ENCODE results near the gene OR2T8. TPM values are rescaled to one million over a fixed set of nuclear protein-coding genes. Genes with fewer than 3 reads are reported as not detected.

Gene OR2T8
- total RNA-seq, 1 donor from 2014 or later, result not detected

GRCh38 chr1:247953408-247953807, 33.4 kb downstream of the OR2T8 start:
- no peak overlapping the region for H3K4me3 Mint-ChIP-seq (ENCODE audit: unreplicated experiment)
- H3K27ac Mint-ChIP-seq (ENCODE audit: unreplicated experiment), result no peak overlapping the region
- no peak for DNase-seq (ENCODE audit: low spot score)
- no peaks in the 10 kb centered on the region for H3K36me3 Mint-ChIP-seq (ENCODE audit: low read depth, unreplicated experiment)
- no peaks in the 10 kb centered on the region for H3K4me1 Mint-ChIP-seq (ENCODE audit: unreplicated experiment)
- no peak for TF ChIP-seq CTCF (IDR thresholded peaks at IDR 0.05; ENCODE audit: unreplicated experiment)
- H3K27me3 Mint-ChIP-seq (ENCODE audit: unreplicated experiment), result no peaks in the 10 kb centered on the region
- peaks cover 14% of the 10 kb centered on the region for H3K9me3 Mint-ChIP-seq (ENCODE audit: unreplicated experiment)

- Mint-ChIP-seq H3K4me3 (ENCODE audit: unreplicated experiment) (no peak overlapping the region), H3K4me1 (ENCODE audit: unreplicated experiment) (no peaks in the 10 kb centered on the region), H3K27me3 (ENCODE audit: unreplicated experiment) (no peaks in the 10 kb centered on the region), H3K9me3 (ENCODE audit: unreplicated experiment) (peaks cover 17% of the 10 kb centered on the region), H3K27ac (ENCODE audit: unreplicated experiment) (no peak overlapping the region), H3K36me3 (ENCODE audit: low read depth, unreplicated experiment) (no peaks in the 10 kb centered on the region)
- TF ChIP-seq CTCF (IDR thresholded peaks at IDR 0.05; ENCODE audit: unreplicated experiment), result no peak
- no peak for DNase-seq (ENCODE audit: low spot score)
Measured at GRCh38 chr1:247961791-247962190, 41.7 kb downstream of the OR2T8 start.

GRCh38 chr1:247962911-247963588, 43.0 kb downstream of the OR2T8 start:
- TF ChIP-seq CTCF (IDR thresholded peaks at IDR 0.05; ENCODE audit: unreplicated experiment), result no peak
- no peak overlapping the region for H3K27ac Mint-ChIP-seq (ENCODE audit: unreplicated experiment)
- no peak overlapping the region for H3K4me3 Mint-ChIP-seq (ENCODE audit: unreplicated experiment)
- no peaks in the 10 kb centered on the region for H3K4me1 Mint-ChIP-seq (ENCODE audit: unreplicated experiment)
- DNase-seq (ENCODE audit: low spot score), result no peak
- peaks cover 21% of the 10 kb centered on the region for H3K9me3 Mint-ChIP-seq (ENCODE audit: unreplicated experiment)
- H3K27me3 Mint-ChIP-seq (ENCODE audit: unreplicated experiment), result no peaks in the 10 kb centered on the region
- no peaks in the 10 kb centered on the region for H3K36me3 Mint-ChIP-seq (ENCODE audit: low read depth, unreplicated experiment)

- Mint-ChIP-seq H3K4me3 (ENCODE audit: unreplicated experiment) (no peak within 1 kb of the TSS), H3K9me3 (ENCODE audit: unreplicated experiment) (peaks cover 22% of the 10 kb centered on the region), H3K27me3 (ENCODE audit: unreplicated experiment) (peaks cover 1% of the 10 kb centered on the region), H3K27ac (ENCODE audit: unreplicated experiment) (no peak within 1 kb of the TSS), H3K4me1 (ENCODE audit: unreplicated experiment) (no peaks in the 10 kb centered on the region), H3K36me3 (ENCODE audit: low read depth, unreplicated experiment) (no peaks in the 10 kb centered on the region)
- no peak for DNase-seq (ENCODE audit: low spot score)
- TF ChIP-seq CTCF (IDR thresholded peaks at IDR 0.05; ENCODE audit: unreplicated experiment), result no peak
Measured at GRCh38 chr1:247964933-247965332, 44.9 kb downstream of the OR2T8 start, which contains the start of gene OR2AK2. Gene OR2AK2, plus strand, starts transcription at chr1:247965233. Its CDS starts 144 bp downstream, at chr1:247965377.

GRCh38 chr1:247966532-247967204, 46.6 kb downstream of the OR2T8 start:
- Mint-ChIP-seq H3K27me3 (ENCODE audit: unreplicated experiment) (peaks cover 1% of the 10 kb centered on the region), H3K4me3 (ENCODE audit: unreplicated experiment) (no peak overlapping the region), H3K4me1 (ENCODE audit: unreplicated experiment) (no peaks in the 10 kb centered on the region), H3K27ac (ENCODE audit: unreplicated experiment) (no peak overlapping the region), H3K36me3 (ENCODE audit: low read depth, unreplicated experiment) (no peaks in the 10 kb centered on the region), H3K9me3 (ENCODE audit: unreplicated experiment) (peaks cover 14% of the 10 kb centered on the region)
- DNase-seq (ENCODE audit: low spot score), result no peak
- TF ChIP-seq CTCF (IDR thresholded peaks at IDR 0.05; ENCODE audit: unreplicated experiment), result no peak
